H9 (cell line): ENCODE measurements around the gene ISY1. TPM values are rescaled to one million over a fixed set of nuclear protein-coding genes. Genes with fewer than 3 reads are reported as not detected.

ENCODE experiments used
- DNase-seq: peaks from one replicate; pipeline ENCODE4 v3.0.0-alpha.2; 2017
- H2AFZ ChIP-seq: one replicate; pipeline ENCODE4 v1.6.1; 2013; ENCODE audit warnings: mild to moderate bottlenecking, low read length, control low read depth, moderate library complexity
- H2AK5ac ChIP-seq: 2 replicates; pipeline ENCODE4 v1.6.1; 2013; ENCODE audit warnings: low read length, control low read depth, mixed read lengths; ENCODE audit not compliant: insufficient read length
- H2BK120ac ChIP-seq: one replicate; pipeline ENCODE4 v1.6.1; 2013; ENCODE audit warnings: low read depth, mild to moderate bottlenecking, low read length, control low read depth, inconsistent platforms; ENCODE audit not compliant: poor library complexity, severe bottlenecking
- H2BK12ac ChIP-seq: 2 replicates; pipeline ENCODE4 v1.6.1; 2013; ENCODE audit warnings: low read length, control low read depth, mixed read lengths, low read depth; ENCODE audit not compliant: insufficient read length
- H2BK15ac ChIP-seq: 2 replicates; pipeline ENCODE4 v1.6.1; 2013; ENCODE audit warnings: low read depth, low read length, control low read depth
- H2BK20ac ChIP-seq: one replicate; pipeline ENCODE4 v1.6.1; 2013; ENCODE audit warnings: low read depth, mild to moderate bottlenecking, low read length, control low read depth, inconsistent platforms; ENCODE audit not compliant: poor library complexity, severe bottlenecking
- H2BK5ac ChIP-seq: 2 replicates; pipeline ENCODE4 v1.6.1; 2013; ENCODE audit warnings: low read length, control low read depth, mixed read lengths; ENCODE audit not compliant: insufficient read length
- H3K14ac ChIP-seq: 2 replicates; pipeline ENCODE4 v1.6.1; 2013; ENCODE audit warnings: low read length, control low read depth; ENCODE audit not compliant: insufficient read depth
- H3K18ac ChIP-seq: 2 replicates; pipeline ENCODE4 v1.6.1; 2013; ENCODE audit warnings: low read depth, mild to moderate bottlenecking, mixed read lengths, low read length, control low read depth; ENCODE audit not compliant: insufficient read length
- H3K23ac ChIP-seq: 2 replicates; pipeline ENCODE4 v1.6.1; 2013; ENCODE audit warnings: low read length, control low read depth, mixed read lengths, low read depth; ENCODE audit not compliant: insufficient read length
- H3K23me2 ChIP-seq: 2 replicates; pipeline ENCODE4 v1.6.1; 2013; ENCODE audit warnings: low read depth, mild to moderate bottlenecking, mixed read lengths, low read length, control low read depth; ENCODE audit not compliant: insufficient read length, poor library complexity, severe bottlenecking
- H3K27ac ChIP-seq: 2 replicates; pipeline ENCODE4 v1.5.1; 2013; ENCODE audit warnings: low read length, control low read depth, mixed read lengths, low read depth; ENCODE audit not compliant: insufficient read length
- H3K27me3 ChIP-seq: 2 replicates; pipeline ENCODE4 v1.6.1; 2013; ENCODE audit warnings: low read length, control low read depth, inconsistent platforms; ENCODE audit not compliant: insufficient read depth
- H3K4ac ChIP-seq: 2 replicates; pipeline ENCODE4 v1.6.1; 2013; ENCODE audit warnings: low read depth, mild to moderate bottlenecking, control low read depth, inconsistent platforms, low read length, moderate library complexity
- H3K4me1 ChIP-seq: 2 replicates; pipeline ENCODE4 v1.6.1; 2013; ENCODE audit warnings: low read length, control low read depth, inconsistent platforms; ENCODE audit not compliant: insufficient read depth
- H3K4me2 ChIP-seq: 2 replicates; pipeline ENCODE4 v1.6.1; 2013; ENCODE audit warnings: low read length, control low read depth, mixed read lengths; ENCODE audit not compliant: insufficient read length, insufficient read depth
- H3K56ac ChIP-seq: 2 replicates; pipeline ENCODE4 v1.6.1; 2013; ENCODE audit warnings: low read depth, mild to moderate bottlenecking, mixed read lengths, low read length, control low read depth; ENCODE audit not compliant: insufficient read length
- H3K79me1 ChIP-seq: 2 replicates; pipeline ENCODE4 v1.6.1; 2013; ENCODE audit warnings: low read depth, mild to moderate bottlenecking, moderate library complexity, low read length, control low read depth, inconsistent platforms; ENCODE audit not compliant: insufficient read depth, poor library complexity, severe bottlenecking
- H3K79me2 ChIP-seq: 2 replicates; pipeline ENCODE4 v1.6.1; 2013; ENCODE audit warnings: low read length, control low read depth, inconsistent platforms; ENCODE audit not compliant: insufficient read depth
- H3K9ac ChIP-seq: 2 replicates; pipeline ENCODE4 v1.6.1; 2013; ENCODE audit warnings: low read length, control low read depth, mixed read lengths; ENCODE audit not compliant: insufficient read length; ENCODE audit errors: extremely low read depth
- H3K9me3 ChIP-seq: one replicate; pipeline ENCODE4 v1.6.1; 2013; ENCODE audit warnings: low read depth, low read length, inconsistent platforms; ENCODE audit not compliant: control insufficient read depth
- H3T11ph ChIP-seq: one replicate; pipeline ENCODE4 v1.6.1; 2013; ENCODE audit warnings: mild to moderate bottlenecking, low read length, control low read depth, inconsistent platforms
- H4K20me1 ChIP-seq: one replicate; pipeline ENCODE4 v1.6.1; 2013; ENCODE audit not compliant: control insufficient read depth, insufficient read length, insufficient read depth
- H4K5ac ChIP-seq: 2 replicates; pipeline ENCODE4 v1.6.1; 2013; ENCODE audit warnings: low read depth, mild to moderate bottlenecking, mixed read lengths, low read length, control low read depth; ENCODE audit not compliant: insufficient read length
- H4K8ac ChIP-seq: replicated peaks from 2 replicates; pipeline ENCODE4 v1.6.1; 2013; ENCODE audit warnings: low read length, control low read depth, mixed read lengths, low read depth; ENCODE audit not compliant: insufficient read length
- H4K91ac ChIP-seq: 2 replicates; pipeline ENCODE4 v1.6.1; 2013; ENCODE audit warnings: low read depth, mild to moderate bottlenecking, moderate library complexity, mixed read lengths, low read length, control low read depth; ENCODE audit not compliant: insufficient read length
- H3K27ac Mint-ChIP-seq, 3 experiments: 2 replicates in 2 of 3; 3 replicates in 1 of 3; pipeline ENCODE4 v1.8.0; 2020 to 2021; ENCODE audit warnings: mixed read lengths in 3 of 3, mild to moderate bottlenecking in 1 of 3, moderate library complexity in 1 of 3
- H3K27me3 Mint-ChIP-seq: 2 replicates; pipeline ENCODE4 v1.8.0; 2021; ENCODE audit warnings: low read depth, mild to moderate bottlenecking, moderate library complexity, mixed read lengths
- H3K36me3 Mint-ChIP-seq, 3 experiments: 2 replicates in 2 of 3; 3 replicates in 1 of 3; pipeline ENCODE4 v1.8.0; 2020 to 2021; ENCODE audit warnings: low read depth in 3 of 3, mixed read lengths in 3 of 3; ENCODE audit not compliant: insufficient read depth in 1 of 3
- H3K4me1 Mint-ChIP-seq, 2 experiments: 2 replicates each; pipeline ENCODE4 v1.8.0; 2020; ENCODE audit warnings: mixed read lengths in 2 of 2
- H3K4me3 Mint-ChIP-seq, 2 experiments: 2 replicates in 1 of 2; 3 replicates in 1 of 2; pipeline ENCODE4 v1.8.0; 2020 to 2021; ENCODE audit warnings: mild to moderate bottlenecking in 2 of 2, mixed read lengths in 2 of 2, moderate library complexity in 1 of 2
- H3K9me3 Mint-ChIP-seq, 2 experiments: 2 replicates in 1 of 2; 3 replicates in 1 of 2; pipeline ENCODE4 v1.8.0; 2020; ENCODE audit warnings: mild to moderate bottlenecking in 2 of 2, mixed read lengths in 2 of 2, moderate library complexity in 1 of 2
- WGBS: extraction: QIAGEN DNeasy Blood & Tissue Kit; methylation state at CpG from one replicate; pipeline ENCODE4 v1.1.7; 2013; ENCODE audit warnings: missing lambda C conversion rate, low lambda C conversion rate, mixed read lengths; ENCODE audit not compliant: insufficient read length; ENCODE audit errors: extremely low coverage; 5-methylcytosine and 5-hydroxymethylcytosine counted together
- total RNA-seq: library from RNA; stranded (reverse); gene quantifications from 2 replicates; pipeline ENCODE4 v1.2.1, GENCODE V29; 2021
- TF ChIP-seq, protein P1 (sequence below): fragments of 200-600 bp; sonication (generic); conservative IDR thresholded peaks from 3 replicates; pipeline ENCODE4 v1.8.0; 2021; ENCODE audit warnings: antibody characterized with exemption, mild to moderate bottlenecking

The ISY1 gene
- total RNA-seq, 1 experiment from 2014 or later = 28.1 TPM

DNA sequence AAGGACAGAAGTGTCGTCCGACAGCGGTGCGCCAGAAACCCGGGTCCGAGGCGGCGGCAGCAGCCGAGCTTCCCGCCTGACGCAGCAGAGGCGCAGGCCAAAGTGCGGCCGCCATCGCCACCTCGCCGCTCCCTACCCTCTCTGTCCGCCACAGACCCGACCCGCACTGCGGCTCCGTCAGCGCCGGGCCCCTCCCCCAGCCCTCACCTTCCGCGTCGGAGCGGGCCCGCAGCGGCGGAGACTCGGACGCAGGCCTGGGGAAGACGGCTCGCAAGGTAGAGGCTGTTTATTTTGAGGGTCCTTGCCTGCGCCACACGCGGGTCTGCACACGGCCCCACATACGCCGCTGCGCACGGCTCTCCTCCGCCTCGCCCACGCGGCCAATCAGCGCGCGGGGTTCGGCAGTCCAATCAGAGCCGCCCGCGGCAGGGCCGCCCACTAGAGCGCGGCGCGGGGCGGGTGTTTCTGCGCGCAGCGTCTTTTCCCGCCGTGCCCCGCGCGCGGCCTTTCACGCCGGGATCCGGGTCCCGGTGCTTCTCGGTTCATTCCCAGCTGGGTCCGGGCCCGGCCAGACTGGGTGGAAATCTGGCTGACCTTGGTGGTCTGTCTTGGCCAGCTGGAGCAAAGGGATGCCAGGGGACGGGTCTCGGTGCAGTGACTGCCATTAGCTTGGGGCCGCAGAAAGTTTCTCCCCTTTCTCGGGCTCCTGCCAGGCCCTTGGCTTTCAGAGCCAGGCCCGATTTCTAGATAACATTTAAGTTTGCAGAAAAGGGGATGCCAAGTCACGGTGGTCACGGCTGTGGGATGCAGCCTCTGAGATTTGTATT lies 22.9 kb upstream of the ISY1 start, which contains the start of gene CNBP:
TSS of gene CNBP (minus strand) at position 328 of the 827 bp plus-strand sequence. CDS start 12,139 bp downstream, outside the sequence.
- H3K27ac ChIP-seq = peak within 1 kb of the TSS; percentile 44
- 0 out of 2 replicates have a peak within 1 kb of the TSS, but pooled peaks have one; percentile 58 for H2BK15ac ChIP-seq
- H4K91ac ChIP-seq = peak within 1 kb of the TSS; percentile 99
- H2AFZ ChIP-seq = no peak within 1 kb of the TSS
- no peaks in the 10 kb centered on the region for H3K9me3 ChIP-seq
- H3K18ac ChIP-seq = peak within 1 kb of the TSS; percentile 96
- Mint-ChIP-seq H3K36me3 (peaks cover 23 to 35% (median 33%) of the 10 kb centered on the region in 3 experiments), H3K4me1 (peaks cover 25 to 27% of the 10 kb centered on the region in 2 experiments), H3K27me3 (no peaks in the 10 kb centered on the region), H3K27ac (peak within 1 kb of the TSS; percentile 95 to 100 (median 99)), H3K4me3 (peak within 1 kb of the TSS; percentile 94 to 98), H3K9me3 (no peaks in the 10 kb centered on the region)
- TF ChIP-seq, protein P1, sequence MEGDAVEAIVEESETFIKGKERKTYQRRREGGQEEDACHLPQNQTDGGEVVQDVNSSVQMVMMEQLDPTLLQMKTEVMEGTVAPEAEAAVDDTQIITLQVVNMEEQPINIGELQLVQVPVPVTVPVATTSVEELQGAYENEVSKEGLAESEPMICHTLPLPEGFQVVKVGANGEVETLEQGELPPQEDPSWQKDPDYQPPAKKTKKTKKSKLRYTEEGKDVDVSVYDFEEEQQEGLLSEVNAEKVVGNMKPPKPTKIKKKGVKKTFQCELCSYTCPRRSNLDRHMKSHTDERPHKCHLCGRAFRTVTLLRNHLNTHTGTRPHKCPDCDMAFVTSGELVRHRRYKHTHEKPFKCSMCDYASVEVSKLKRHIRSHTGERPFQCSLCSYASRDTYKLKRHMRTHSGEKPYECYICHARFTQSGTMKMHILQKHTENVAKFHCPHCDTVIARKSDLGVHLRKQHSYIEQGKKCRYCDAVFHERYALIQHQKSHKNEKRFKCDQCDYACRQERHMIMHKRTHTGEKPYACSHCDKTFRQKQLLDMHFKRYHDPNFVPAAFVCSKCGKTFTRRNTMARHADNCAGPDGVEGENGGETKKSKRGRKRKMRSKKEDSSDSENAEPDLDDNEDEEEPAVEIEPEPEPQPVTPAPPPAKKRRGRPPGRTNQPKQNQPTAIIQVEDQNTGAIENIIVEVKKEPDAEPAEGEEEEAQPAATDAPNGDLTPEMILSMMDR = no peak
- peaks cover 11% of the 10 kb centered on the region for H3K23me2 ChIP-seq
- peaks cover 43% of the 10 kb centered on the region for H3K79me2 ChIP-seq
- DNase-seq = peak; percentile 87
- peak within 1 kb of the TSS; percentile 100 for H3K4me2 ChIP-seq
- peak within 1 kb of the TSS; percentile 91 for H2BK5ac ChIP-seq
- H3K27me3 ChIP-seq = no peaks in the 10 kb centered on the region
- H2AK5ac ChIP-seq = peak within 1 kb of the TSS; percentile 17
- no peaks in the 10 kb centered on the region for H3K4me1 ChIP-seq
- peak within 1 kb of the TSS; percentile 97 for H3K4ac ChIP-seq
- peak within 1 kb of the TSS; percentile 54 for H3T11ph ChIP-seq
- H3K56ac ChIP-seq = peak within 1 kb of the TSS; percentile 89
- H3K14ac ChIP-seq = peak within 1 kb of the TSS; percentile 99
- H2BK120ac ChIP-seq = peak within 1 kb of the TSS; percentile 89
- peak within 1 kb of the TSS; percentile 31 for H2BK12ac ChIP-seq
- no peaks in the 10 kb centered on the region for H4K20me1 ChIP-seq
- no peak within 1 kb of the TSS for H2BK20ac ChIP-seq
- peak within 1 kb of the TSS; percentile 100 for H3K9ac ChIP-seq
- no peak within 1 kb of the TSS for H3K23ac ChIP-seq
- H4K5ac ChIP-seq = peak within 1 kb of the TSS; percentile 99
- no CpG with 5 or more reads among the region's 83 CpGs for WGBS
- no peaks in the 10 kb centered on the region for H3K79me1 ChIP-seq
- H4K8ac ChIP-seq = no peak within 1 kb of the TSS
